CD1c-positive myeloid dendritic cell (primary cell): Measurements from ENCODE around the gene PDZRN3.
A peak's percentile ranks its signal among the peaks of the same experiment; 100 is the strongest.

Experiments
- DNase-seq: peaks from one replicate; pipeline ENCODE4 v3.0.0-alpha.2; 2016; ENCODE audit errors: extremely low spot score

PDZRN3 gene

GRCh38 chr3:73520931-73521461 is 103.7 kb downstream of the PDZRN3 start:
- no peak for DNase-seq

GRCh38 chr3:73516631-73517030 is 108.1 kb downstream of the PDZRN3 start:
- no peak for DNase-seq

- no peak for DNase-seq
Measured at GRCh38 chr3:73513260-73513659, 111.5 kb downstream of the PDZRN3 start.

- DNase-seq = no peak
Measured at GRCh38 chr3:73511571-73512525, 112.9 kb downstream of the PDZRN3 start.

- DNase-seq = no peak
Measured at GRCh38 chr3:73510784-73511183, 114.0 kb downstream of the PDZRN3 start.

GRCh38 chr3:73510334-73510733 is 114.4 kb downstream of the PDZRN3 start:
- no peak for DNase-seq

GRCh38 chr3:73509816-73510215 is 114.9 kb downstream of the PDZRN3 start:
- DNase-seq = no peak

- no peak for DNase-seq
Measured at GRCh38 chr3:73509066-73509465, 115.7 kb downstream of the PDZRN3 start.

GRCh38 chr3:73508330-73508954 is 116.3 kb downstream of the PDZRN3 start:
- peak; percentile 45 for DNase-seq

- no peak for DNase-seq
Measured at GRCh38 chr3:73504852-73505251, 119.9 kb downstream of the PDZRN3 start.

- DNase-seq = no peak
Measured at GRCh38 chr3:73504239-73504638, 120.5 kb downstream of the PDZRN3 start.

- no peak for DNase-seq
Measured at GRCh38 chr3:73503781-73504180, 121.0 kb downstream of the PDZRN3 start.

- DNase-seq = peak; percentile 49
Measured at GRCh38 chr3:73502609-73503583, 121.8 kb downstream of the PDZRN3 start.

- no peak for DNase-seq
Measured at GRCh38 chr3:73500321-73500720, 124.4 kb downstream of the PDZRN3 start.

GRCh38 chr3:73499787-73500186 is 125.0 kb downstream of the PDZRN3 start:
- DNase-seq = no peak

GRCh38 chr3:73498764-73499622 is 125.7 kb downstream of the PDZRN3 start:
- no peak for DNase-seq

GRCh38 chr3:73497646-73498406 is 126.9 kb downstream of the PDZRN3 start:
- DNase-seq = no peak

GRCh38 chr3:73493543-73494308 is 131.0 kb downstream of the PDZRN3 start:
- DNase-seq = no peak

GRCh38 chr3:73492186-73492585 is 132.6 kb downstream of the PDZRN3 start:
- no peak for DNase-seq
